CD14-positive monocyte (primary cell): Measurements from ENCODE around the gene ACTA2. TPM values are rescaled to one million over a fixed set of nuclear protein-coding genes. Genes with fewer than 3 reads are reported as not detected.

ENCODE experiments used
- DNase-seq, 3 donors: peaks; one replicate each; pipeline ENCODE4 v3.0.0-alpha.2; 2011 to 2022
- H2AFZ ChIP-seq: 2 replicates; pipeline ENCODE4 v1.6.0; 2012; ENCODE audit warnings: mild to moderate bottlenecking, low read depth, low read length, inconsistent platforms; ENCODE audit not compliant: insufficient read depth, poor library complexity, severe bottlenecking
- H3K27ac ChIP-seq, 2 donors: 1 replicate in 1 of 2; 2 replicates in 1 of 2; pipeline ENCODE4 v1.5.1; 2012 to 2013; ENCODE audit warnings: low read length in 2 of 2, control low read depth in 1 of 2, inconsistent platforms in 1 of 2, low read depth in 1 of 2, mild to moderate bottlenecking in 1 of 2
- H3K27me3 ChIP-seq, 2 donors: one replicate each; pipeline versions ENCODE4 v1.6.0 to v1.6.1; 2011 to 2013; ENCODE audit warnings: low read length in 2 of 2; ENCODE audit not compliant: control insufficient read depth in 2 of 2, insufficient read depth in 2 of 2
- H3K36me3 ChIP-seq, 2 donors: replicated peaks in 1 of 2; 1 replicate in 1 of 2; 2 replicates in 1 of 2; pipeline versions ENCODE4 v1.5.1 to v1.6.1; 2012 to 2013; ENCODE audit warnings: low read length in 2 of 2, control low read depth in 1 of 2, inconsistent platforms in 1 of 2, mild to moderate bottlenecking in 1 of 2; ENCODE audit not compliant: insufficient read depth in 2 of 2, control insufficient read depth in 1 of 2
- H3K4me1 ChIP-seq, 2 donors: 1 replicate in 1 of 2; 2 replicates in 1 of 2; pipeline versions ENCODE4 v1.5.1 to v1.6.1; 2012 to 2013; ENCODE audit warnings: low read length in 2 of 2, control low read depth in 1 of 2, inconsistent platforms in 1 of 2, mild to moderate bottlenecking in 1 of 2, moderate library complexity in 1 of 2; ENCODE audit not compliant: insufficient read depth in 2 of 2, control insufficient read depth in 1 of 2
- H3K4me2 ChIP-seq: replicated peaks from 2 replicates; pipeline ENCODE3; 2012; ENCODE audit warnings: low read length, moderate library complexity, mild to moderate bottlenecking; ENCODE audit not compliant: poor library complexity, severe bottlenecking; ENCODE audit errors: extremely low read depth
- H3K4me3 ChIP-seq, 3 experiments: fragments of 200-600 bp in 1 of 3; sonication (generic) in 1 of 3; replicated peaks in 1 of 3; 1 replicate in 2 of 3; 2 replicates in 1 of 3; pipeline ENCODE4 v1.5.1; 2011 to 2013; ENCODE audit warnings: low read length in 3 of 3, mild to moderate bottlenecking in 3 of 3, control low read depth in 2 of 3, low read depth in 2 of 3, inconsistent platforms in 1 of 3, moderate library complexity in 1 of 3
- H3K79me2 ChIP-seq: 2 replicates; pipeline ENCODE4 v1.6.0; 2012; ENCODE audit warnings: mild to moderate bottlenecking, control low read depth, inconsistent platforms, low read length, moderate library complexity; ENCODE audit not compliant: insufficient read depth
- H3K9ac ChIP-seq: 2 replicates; pipeline ENCODE4 v1.6.0; 2017; ENCODE audit warnings: low read length, mild to moderate bottlenecking; ENCODE audit not compliant: insufficient read depth, poor library complexity, severe bottlenecking
- H3K9me3 ChIP-seq, 2 donors: replicated peaks in 1 of 2; 1 replicate in 1 of 2; 2 replicates in 1 of 2; pipeline versions ENCODE4 v1.5.1 to v1.6.1; 2012 to 2013; ENCODE audit warnings: low read length in 2 of 2, control low read depth in 1 of 2; ENCODE audit not compliant: control insufficient read depth in 1 of 2, insufficient read depth in 1 of 2
- H4K20me1 ChIP-seq: 2 replicates; pipeline ENCODE4 v1.6.0; 2012; ENCODE audit warnings: mild to moderate bottlenecking, low read length, control low read depth, moderate library complexity; ENCODE audit not compliant: insufficient read depth
- H3K27ac Mint-ChIP-seq, 7 donors: one replicate each; pipeline ENCODE4 v1.8.0; 2020; ENCODE audit warnings: mild to moderate bottlenecking in 7 of 7, mixed read lengths in 7 of 7, moderate library complexity in 6 of 7, inconsistent platforms in 2 of 7
- H3K27me3 Mint-ChIP-seq, 3 donors: one replicate each; pipeline ENCODE4 v1.8.0; 2021 to 2022; ENCODE audit warnings: low read depth in 3 of 3, mild to moderate bottlenecking in 3 of 3, mixed read lengths in 3 of 3, moderate library complexity in 3 of 3, inconsistent platforms in 1 of 3
- H3K36me3 Mint-ChIP-seq, 2 donors: one replicate each; pipeline ENCODE4 v1.8.0; 2020; ENCODE audit warnings: mixed read lengths in 2 of 2, inconsistent platforms in 1 of 2, mild to moderate bottlenecking in 1 of 2
- H3K4me1 Mint-ChIP-seq: one replicate; pipeline ENCODE4 v1.8.0; 2020; ENCODE audit warnings: mild to moderate bottlenecking, mixed read lengths
- H3K4me3 Mint-ChIP-seq, 2 donors: one replicate each; pipeline ENCODE4 v1.8.0; 2020; ENCODE audit warnings: mild to moderate bottlenecking in 2 of 2, mixed read lengths in 2 of 2, moderate library complexity in 1 of 2
- H3K9me3 Mint-ChIP-seq, 7 donors: one replicate each; pipeline ENCODE4 v1.8.0; 2020 to 2022; ENCODE audit warnings: mixed read lengths in 7 of 7, mild to moderate bottlenecking in 6 of 7, moderate library complexity in 6 of 7, inconsistent platforms in 2 of 7
- WGBS: methylation state at CpG from one replicate; pipeline ENCODE4 v1.1.5; 2013; ENCODE audit warnings: missing lambda C conversion rate; ENCODE audit not compliant: insufficient coverage; 5-methylcytosine and 5-hydroxymethylcytosine counted together
- intact Hi-C, 2 donors: fragments of 100-400 bp; cut with micrococcal nuclease; formaldehyde crosslinking; loops; one replicate each; pipeline versions ENCODE4 v1.15.0 to v1.15.1; 2023
- polyA plus RNA-seq, 3 donors: library from polyadenylated mRNA; depleted of rRNA in 1 of 3; unstranded in 2 of 3; stranded (reverse) in 1 of 3; fragments of 300-500 nt in 2 of 3; fragments of >200 nt in 1 of 3; fragmentation: Illumina TruSeq in 2 of 3; gene quantifications; 1 replicate in 2 of 3; 2 replicates in 1 of 3; pipeline ENCODE4 v1.2.3, GENCODE V29; 2012 to 2021
- TF ChIP-seq, protein P1 (sequence below): fragments of 200-600 bp; IDR thresholded peaks from one replicate; pipeline ENCODE4 v1.8.0; 2022; ENCODE audit warnings: antibody characterized with exemption, mild to moderate bottlenecking

The ACTA2 gene
- polyA plus RNA-seq, 3 donors: 4.4 to 12.3 (median 6.8) TPM

DNA sequence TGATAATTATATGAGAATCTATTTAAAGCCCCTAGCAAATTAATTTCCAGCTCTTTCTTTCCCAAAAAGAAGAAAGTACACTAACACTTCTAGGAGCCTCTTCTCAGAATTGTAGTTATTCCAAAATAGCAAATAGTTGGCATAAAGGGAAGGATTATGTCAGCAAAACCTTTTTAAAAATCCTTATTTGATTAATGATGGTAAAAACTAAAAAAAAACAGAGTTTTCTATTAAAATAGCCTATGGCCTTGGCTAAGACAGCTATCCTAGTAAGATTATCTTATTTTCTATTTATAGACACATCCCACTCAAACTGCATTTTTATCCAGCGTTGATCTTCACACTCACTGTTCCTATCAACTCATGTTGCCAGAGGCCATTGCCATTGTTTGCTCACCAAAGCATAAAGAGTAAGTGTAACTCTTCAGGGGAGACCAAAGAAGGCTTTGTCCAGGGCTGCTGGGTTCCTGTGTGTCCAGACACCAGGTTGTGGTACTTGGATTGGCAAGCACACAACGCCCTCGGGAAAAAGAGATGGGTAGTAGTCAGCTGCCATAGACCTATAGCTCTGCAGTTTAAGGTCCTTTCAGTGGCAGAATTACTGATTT, 31.5 kb downstream of the ACTA2 start:
- no peak overlapping the region for H3K4me3 ChIP-seq
- H3K79me2 ChIP-seq: no peaks in the 10 kb centered on the region
- no peaks in the 10 kb centered on the region for H3K27me3 ChIP-seq
- peaks cover 3 to 5% of the 10 kb centered on the region in 2 donors for H3K4me1 ChIP-seq
- peaks cover 0 to 6% (median 3%) of the 10 kb centered on the region in 7 donors for H3K9me3 Mint-ChIP-seq
- no peaks in the 10 kb centered on the region for H3K36me3 ChIP-seq
- no peak overlapping the region for H3K4me3 Mint-ChIP-seq
- DNase-seq: no peak
- intact Hi-C loops: no loop called here
- peaks cover 10% of the 10 kb centered on the region in 2 donors for H3K36me3 Mint-ChIP-seq
- no peak overlapping the region for H3K4me2 ChIP-seq
- H3K27me3 Mint-ChIP-seq: peaks cover 0 to 5% (median 0%) of the 10 kb centered on the region in 3 donors
- TF ChIP-seq, protein P1, sequence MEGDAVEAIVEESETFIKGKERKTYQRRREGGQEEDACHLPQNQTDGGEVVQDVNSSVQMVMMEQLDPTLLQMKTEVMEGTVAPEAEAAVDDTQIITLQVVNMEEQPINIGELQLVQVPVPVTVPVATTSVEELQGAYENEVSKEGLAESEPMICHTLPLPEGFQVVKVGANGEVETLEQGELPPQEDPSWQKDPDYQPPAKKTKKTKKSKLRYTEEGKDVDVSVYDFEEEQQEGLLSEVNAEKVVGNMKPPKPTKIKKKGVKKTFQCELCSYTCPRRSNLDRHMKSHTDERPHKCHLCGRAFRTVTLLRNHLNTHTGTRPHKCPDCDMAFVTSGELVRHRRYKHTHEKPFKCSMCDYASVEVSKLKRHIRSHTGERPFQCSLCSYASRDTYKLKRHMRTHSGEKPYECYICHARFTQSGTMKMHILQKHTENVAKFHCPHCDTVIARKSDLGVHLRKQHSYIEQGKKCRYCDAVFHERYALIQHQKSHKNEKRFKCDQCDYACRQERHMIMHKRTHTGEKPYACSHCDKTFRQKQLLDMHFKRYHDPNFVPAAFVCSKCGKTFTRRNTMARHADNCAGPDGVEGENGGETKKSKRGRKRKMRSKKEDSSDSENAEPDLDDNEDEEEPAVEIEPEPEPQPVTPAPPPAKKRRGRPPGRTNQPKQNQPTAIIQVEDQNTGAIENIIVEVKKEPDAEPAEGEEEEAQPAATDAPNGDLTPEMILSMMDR: no peak
- WGBS: 100% methylated on average over 3 of the region's 3 CpGs
- no peak overlapping the region for H2AFZ ChIP-seq
- no peak overlapping the region for H3K9ac ChIP-seq
- H3K27ac ChIP-seq: no peak overlapping the region
- no peak overlapping the region for H3K27ac Mint-ChIP-seq
- no peaks in the 10 kb centered on the region for H4K20me1 ChIP-seq
- no peaks in the 10 kb centered on the region for H3K9me3 ChIP-seq
- H3K4me1 Mint-ChIP-seq: peaks cover 6% of the 10 kb centered on the region

DNA sequence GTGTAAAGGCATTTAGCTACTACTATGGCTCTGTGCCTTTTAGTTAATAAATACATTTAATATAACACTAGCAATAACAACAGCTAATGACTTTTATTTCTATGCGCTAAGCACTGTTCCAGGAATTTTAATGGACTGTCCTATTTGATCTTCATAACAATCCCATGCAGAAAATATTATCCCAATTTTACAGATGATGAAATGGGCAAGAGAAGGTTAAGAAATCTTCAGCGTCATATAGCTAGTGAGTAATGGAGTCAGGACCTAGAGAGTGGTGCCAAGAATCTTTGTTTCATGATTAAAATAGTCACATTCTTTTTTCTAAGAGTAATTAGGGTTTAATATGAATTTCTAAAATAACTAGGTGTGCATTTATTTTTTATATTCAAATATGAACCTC, 32.4 kb downstream of the ACTA2 start:
- Mint-ChIP-seq H3K27ac (no peak overlapping the region), H3K4me1 (peaks cover 9% of the 10 kb centered on the region), H3K4me3 (no peak overlapping the region), H3K36me3 (peaks cover 10 to 13% of the 10 kb centered on the region in 2 donors), H3K9me3 (peaks cover 0 to 6% (median 3%) of the 10 kb centered on the region in 7 donors), H3K27me3 (peaks cover 0 to 5% (median 0%) of the 10 kb centered on the region in 3 donors)
- Histone ChIP-seq H4K20me1 (no peaks in the 10 kb centered on the region), H3K27me3 (no peaks in the 10 kb centered on the region), H3K9me3 (no peaks in the 10 kb centered on the region), H2AFZ (no peak overlapping the region), H3K4me3 (no peak overlapping the region), H3K4me2 (no peak overlapping the region), H3K9ac (no peak overlapping the region), H3K79me2 (no peaks in the 10 kb centered on the region), H3K4me1 (no peaks in the 10 kb centered on the region), H3K27ac (no peak overlapping the region), H3K36me3 (no peaks in the 10 kb centered on the region)
- intact Hi-C loops: no loop called here
- no peak for DNase-seq
- TF ChIP-seq, protein P1: no peak
- no CpG with 5 or more reads among the region's 2 CpGs for WGBS
